Duodenal mucosa (tissue), 2 donors: Measurements from ENCODE around the gene NABP2.

Experiments
- H3K27ac ChIP-seq: one replicate; pipeline ENCODE4 v1.7.0; 2013; ENCODE audit warnings: low read depth, low read length
- H3K27me3 ChIP-seq, 2 donors: one replicate each; pipeline ENCODE4 v1.7.0; 2013; ENCODE audit warnings: low read length in 2 of 2, control low read depth in 1 of 2; ENCODE audit not compliant: insufficient read depth in 2 of 2, control insufficient read depth in 1 of 2
- H3K36me3 ChIP-seq, 2 donors: one replicate each; pipeline ENCODE4 v1.7.0; 2013; ENCODE audit warnings: low read length in 2 of 2, control low read depth in 1 of 2; ENCODE audit not compliant: insufficient read depth in 2 of 2, control insufficient read depth in 1 of 2
- H3K4me1 ChIP-seq, 2 donors: one replicate each; pipeline ENCODE4 v1.7.0; 2013; ENCODE audit warnings: low read length in 2 of 2, control low read depth in 1 of 2; ENCODE audit not compliant: insufficient read depth in 2 of 2, control insufficient read depth in 1 of 2
- H3K4me3 ChIP-seq, 2 donors: one replicate each; pipeline ENCODE4 v1.7.0; 2013; ENCODE audit warnings: low read length in 2 of 2, low read depth in 1 of 2
- H3K9ac ChIP-seq, 2 donors: one replicate each; pipeline ENCODE4 v1.7.0; 2013; ENCODE audit warnings: low read length in 2 of 2, low read depth in 1 of 2
- H3K9me3 ChIP-seq, 2 donors: one replicate each; pipeline ENCODE4 v1.7.0; 2013; ENCODE audit warnings: low read length in 2 of 2, control low read depth in 1 of 2; ENCODE audit not compliant: control insufficient read depth in 1 of 2

The NABP2 gene

DNA sequence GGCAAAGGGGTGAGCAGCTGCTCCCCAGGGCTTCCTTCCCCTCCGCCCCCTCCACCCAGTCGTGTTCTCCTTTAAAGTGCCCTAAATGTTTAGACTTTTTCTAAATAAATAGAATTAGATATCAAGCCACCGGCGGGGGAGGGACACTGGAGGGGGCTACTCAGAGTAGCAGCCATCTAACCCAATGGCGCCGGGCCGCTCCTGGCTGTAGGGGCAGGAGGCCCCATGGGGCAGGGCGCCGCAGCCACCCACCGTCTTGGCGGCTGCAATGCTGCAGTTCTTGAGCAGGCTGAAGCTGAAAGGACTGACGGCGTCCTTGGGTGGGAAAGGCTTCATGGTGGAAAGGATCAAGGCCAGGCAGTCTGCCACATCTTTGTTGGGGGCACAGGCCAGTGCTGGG, 18.8 kb downstream of the NABP2 start:
- Histone ChIP-seq H3K27ac (no peak overlapping the region), H3K27me3 (no peaks in the 10 kb centered on the region), H3K9ac (no peak overlapping the region), H3K4me1 (peaks cover 0 to 5% of the 10 kb centered on the region in 2 donors), H3K4me3 (no peak overlapping the region), H3K36me3 (peaks cover 42 to 78% of the 10 kb centered on the region in 2 donors), H3K9me3 (no peaks in the 10 kb centered on the region)

DNA sequence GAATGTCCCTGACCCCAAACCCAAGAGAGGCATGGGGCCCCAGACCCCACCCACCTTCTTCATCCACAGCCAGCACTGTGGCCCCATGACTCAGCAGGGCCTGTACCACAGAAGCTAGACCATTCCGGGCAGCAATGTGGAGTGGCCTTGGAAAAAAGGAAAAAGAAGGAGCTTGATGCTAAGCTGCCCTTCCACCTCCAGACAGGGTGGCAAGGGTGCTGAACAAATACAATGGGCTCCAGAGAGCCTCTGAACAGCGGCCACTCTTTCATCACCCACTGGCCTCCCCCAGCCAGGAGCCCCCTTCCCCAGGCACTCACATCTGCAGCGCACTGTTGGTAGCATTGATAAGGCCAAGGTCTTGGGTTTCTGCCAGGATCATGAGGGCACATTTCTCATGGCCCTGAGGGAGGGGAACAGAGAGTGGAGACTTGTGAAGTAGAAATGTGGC, 19.6 kb downstream of the NABP2 start:
- peaks cover 0 to 5% of the 10 kb centered on the region in 2 donors for H3K4me1 ChIP-seq
- H3K9me3 ChIP-seq = no peaks in the 10 kb centered on the region
- H3K27ac ChIP-seq = no peak overlapping the region
- H3K36me3 ChIP-seq = peaks cover 50 to 82% of the 10 kb centered on the region in 2 donors
- no peak overlapping the region for H3K9ac ChIP-seq
- no peaks in the 10 kb centered on the region for H3K27me3 ChIP-seq
- H3K4me3 ChIP-seq = no peak overlapping the region

DNA sequence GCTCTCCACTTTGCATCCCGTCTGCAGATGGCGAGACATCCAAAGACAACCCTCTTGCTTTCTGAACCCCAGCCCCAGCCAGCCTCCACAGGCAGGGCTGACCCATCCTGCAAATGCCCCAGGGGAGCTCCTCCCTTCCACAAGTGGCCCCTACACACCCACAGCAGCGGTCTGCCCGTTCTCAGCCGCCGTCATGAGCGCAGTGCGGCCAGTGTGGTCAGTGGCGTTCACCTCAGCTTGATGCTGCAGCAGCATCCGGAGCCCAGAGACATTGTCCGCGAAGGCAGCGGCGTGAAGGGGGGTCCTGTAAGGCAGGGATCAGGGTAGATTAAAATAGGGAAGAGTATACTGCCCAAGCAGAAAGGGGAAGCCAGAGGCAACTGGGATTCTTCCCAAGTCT, 20.4 kb downstream of the NABP2 start:
- no peak overlapping the region for H3K4me3 ChIP-seq
- no peaks in the 10 kb centered on the region for H3K9me3 ChIP-seq
- H3K9ac ChIP-seq = no peak overlapping the region
- H3K27ac ChIP-seq = no peak overlapping the region
- H3K36me3 ChIP-seq = peaks cover 54 to 88% of the 10 kb centered on the region in 2 donors
- peaks cover 0 to 5% of the 10 kb centered on the region in 2 donors for H3K4me1 ChIP-seq
- no peaks in the 10 kb centered on the region for H3K27me3 ChIP-seq

DNA sequence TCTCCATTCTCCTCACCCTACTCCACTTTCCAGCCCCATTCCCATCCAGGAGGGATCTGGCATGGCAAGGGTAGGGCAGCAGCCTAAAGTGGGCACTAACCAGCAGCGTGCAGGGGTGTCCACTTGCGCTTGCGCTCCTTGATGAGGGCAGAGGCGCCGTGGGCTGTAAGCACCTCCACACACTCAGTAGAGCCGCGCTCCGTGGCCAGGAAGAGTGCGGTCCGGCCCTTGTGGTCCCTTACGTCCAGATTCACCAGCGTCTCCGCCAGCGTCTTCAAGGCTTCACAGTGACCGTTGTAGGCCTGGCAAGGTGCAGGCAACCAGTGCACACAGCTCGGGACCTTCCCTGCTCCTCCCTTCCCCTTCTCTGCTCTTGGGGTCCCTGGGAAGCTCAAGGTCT, 23.8 kb downstream of the NABP2 start:
- peaks cover 58 to 84% of the 10 kb centered on the region in 2 donors for H3K36me3 ChIP-seq
- H3K9ac ChIP-seq = no peak overlapping the region
- no peak overlapping the region for H3K27ac ChIP-seq

DNA sequence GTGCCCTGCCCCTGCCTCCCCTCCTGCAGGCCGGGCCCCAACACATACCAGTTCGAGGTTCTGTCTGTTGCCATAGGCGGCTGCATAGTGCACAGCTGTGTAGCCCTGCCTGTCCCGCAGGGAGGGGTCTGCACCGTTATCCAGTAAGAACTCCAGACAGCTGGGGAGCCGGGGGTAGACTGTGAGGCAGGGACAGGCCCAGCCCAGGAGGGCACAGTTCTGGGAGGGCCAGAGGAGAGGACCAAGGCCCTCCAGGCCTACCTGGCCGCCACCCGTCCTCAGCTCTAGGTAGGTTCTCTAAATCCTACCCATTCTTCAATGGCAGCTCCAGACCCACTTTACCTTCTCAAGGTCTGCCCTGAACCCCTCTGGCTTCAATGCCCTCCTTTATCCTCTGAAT, 24.6 kb downstream of the NABP2 start:
- H3K27me3 ChIP-seq = no peaks in the 10 kb centered on the region
- no peak overlapping the region for H3K27ac ChIP-seq
- no peak overlapping the region for H3K9ac ChIP-seq
- H3K4me3 ChIP-seq = no peak overlapping the region
- H3K4me1 ChIP-seq = peaks cover 0 to 5% of the 10 kb centered on the region in 2 donors
- no peaks in the 10 kb centered on the region for H3K9me3 ChIP-seq
- H3K36me3 ChIP-seq = peaks cover 65 to 84% of the 10 kb centered on the region in 2 donors

More for the DNA sequence above, 23.8 kb downstream of the NABP2 start:
- Histone ChIP-seq H3K9me3 (no peaks in the 10 kb centered on the region), H3K4me3 (no peak overlapping the region), H3K27me3 (no peaks in the 10 kb centered on the region), H3K4me1 (peaks cover 0 to 5% of the 10 kb centered on the region in 2 donors)

DNA sequence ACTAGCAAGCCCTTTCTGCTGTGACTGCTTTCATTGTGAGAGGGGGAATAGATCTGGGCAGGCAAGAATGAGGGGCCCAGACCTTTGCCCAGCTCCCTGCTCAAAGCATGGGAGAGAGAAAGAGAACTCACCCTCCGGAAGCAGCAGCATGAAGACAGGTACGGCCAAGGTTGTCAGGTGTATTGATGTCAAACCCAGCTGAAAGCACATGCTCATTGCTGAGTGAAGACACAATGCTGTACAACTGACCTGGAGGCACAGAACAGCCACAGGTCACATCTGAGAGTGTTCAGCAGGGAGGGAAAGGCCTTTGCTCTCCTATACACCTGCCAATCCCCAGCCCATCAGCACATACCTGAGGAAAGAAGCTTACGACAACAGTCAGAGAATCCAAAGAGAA, 28.5 kb downstream of the NABP2 start:
- no peak overlapping the region for H3K9ac ChIP-seq

DNA sequence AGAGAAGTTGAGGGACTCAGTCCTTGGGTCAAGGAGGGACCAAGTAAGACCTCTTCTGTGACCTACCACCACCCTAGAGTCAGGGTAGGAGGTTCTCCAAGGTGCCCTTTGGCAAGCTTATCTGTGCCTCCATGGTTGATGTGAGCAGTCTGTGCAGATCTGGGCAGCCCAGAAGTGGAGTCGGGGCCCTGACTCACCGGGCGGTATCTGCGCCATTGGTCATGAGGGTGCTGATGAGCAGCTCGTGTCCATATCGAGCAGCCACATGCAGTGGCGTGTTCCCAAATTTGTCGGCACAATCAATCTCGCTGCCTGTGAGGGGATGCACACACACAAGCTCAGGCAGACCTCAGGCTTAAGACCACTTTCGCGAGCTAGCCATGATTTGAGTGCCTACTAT, 28.9 kb downstream of the NABP2 start:
- no peak overlapping the region for H3K27ac ChIP-seq
- no peaks in the 10 kb centered on the region for H3K9me3 ChIP-seq
- peaks cover 12 to 15% of the 10 kb centered on the region in 2 donors for H3K4me1 ChIP-seq
- peaks cover 49 to 76% of the 10 kb centered on the region in 2 donors for H3K36me3 ChIP-seq
- H3K9ac ChIP-seq = no peak overlapping the region
- no peak overlapping the region for H3K4me3 ChIP-seq
- H3K27me3 ChIP-seq = no peaks in the 10 kb centered on the region

More for the DNA sequence above, 28.5 kb downstream of the NABP2 start:
- Histone ChIP-seq H3K9me3 (no peaks in the 10 kb centered on the region), H3K36me3 (peaks cover 54 to 80% of the 10 kb centered on the region in 2 donors), H3K4me3 (no peak overlapping the region), H3K27me3 (no peaks in the 10 kb centered on the region), H3K4me1 (peaks cover 12 to 15% of the 10 kb centered on the region in 2 donors), H3K27ac (no peak overlapping the region)

DNA sequence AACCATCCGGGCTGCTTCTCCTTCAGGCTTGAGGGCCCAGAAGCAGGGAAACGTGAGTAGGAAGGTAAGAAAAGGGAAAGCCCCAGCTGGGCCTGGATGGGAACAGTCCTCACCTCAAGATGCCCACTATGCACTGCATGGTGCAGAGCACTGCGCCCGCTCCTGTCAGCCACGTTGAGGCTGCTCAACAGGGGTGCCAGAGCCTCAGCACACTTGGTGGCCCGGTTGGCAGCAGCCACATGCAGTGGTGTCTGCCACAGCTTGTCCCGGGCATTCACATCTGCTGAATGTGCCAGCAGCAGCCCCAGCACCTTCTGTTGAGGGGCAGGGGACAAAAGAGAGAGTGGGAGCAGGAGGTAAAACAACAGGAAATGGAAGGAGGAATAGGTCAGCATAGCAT, 31.5 kb downstream of the NABP2 start:
- Histone ChIP-seq H3K4me1 (peaks cover 12 to 15% of the 10 kb centered on the region in 2 donors), H3K36me3 (peaks cover 38 to 55% of the 10 kb centered on the region in 2 donors), H3K9ac (no peak overlapping the region), H3K27ac (no peak overlapping the region), H3K4me3 (no peak overlapping the region), H3K9me3 (no peaks in the 10 kb centered on the region), H3K27me3 (no peaks in the 10 kb centered on the region)

DNA sequence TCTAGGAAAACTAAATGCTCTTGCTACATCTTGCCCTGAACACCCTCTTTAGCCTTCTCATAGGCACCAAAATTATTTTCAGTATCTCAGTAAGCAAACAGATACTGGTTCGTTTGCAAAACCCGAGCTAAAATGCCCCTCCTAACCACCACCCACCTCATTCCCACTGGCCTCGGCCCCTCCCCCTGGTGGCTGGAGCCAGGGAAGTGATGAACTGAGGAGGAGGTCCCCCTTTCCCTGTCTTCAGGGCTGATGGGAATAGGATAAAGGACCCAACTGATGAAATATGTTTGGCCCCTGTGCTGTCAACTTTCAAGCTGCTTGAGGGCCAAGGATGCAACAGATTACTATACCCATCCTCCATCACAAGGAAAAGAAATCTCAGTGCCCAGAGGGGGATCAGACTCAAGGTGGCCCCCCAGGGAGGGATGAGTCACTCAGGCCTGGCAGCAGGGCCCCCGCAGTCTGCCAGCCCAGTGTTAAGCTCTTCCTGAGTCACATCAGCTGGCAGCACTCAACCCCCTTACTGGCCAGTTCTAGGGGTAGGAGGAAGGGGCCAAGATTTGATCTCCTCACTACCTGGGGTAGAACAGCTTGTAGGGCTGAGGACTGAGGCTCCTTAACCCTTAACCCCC, 32.3 kb downstream of the NABP2 start:
- peaks cover 12 to 15% of the 10 kb centered on the region in 2 donors for H3K4me1 ChIP-seq
- no peaks in the 10 kb centered on the region for H3K9me3 ChIP-seq
- H3K27me3 ChIP-seq = no peaks in the 10 kb centered on the region
- peak overlapping the region in 1 of 2 donors; percentile 81 for H3K4me3 ChIP-seq
- peaks cover 36 to 52% of the 10 kb centered on the region in 2 donors for H3K36me3 ChIP-seq
- peak overlapping the region; percentile 68 to 88 for H3K9ac ChIP-seq
- no peak overlapping the region for H3K27ac ChIP-seq

DNA sequence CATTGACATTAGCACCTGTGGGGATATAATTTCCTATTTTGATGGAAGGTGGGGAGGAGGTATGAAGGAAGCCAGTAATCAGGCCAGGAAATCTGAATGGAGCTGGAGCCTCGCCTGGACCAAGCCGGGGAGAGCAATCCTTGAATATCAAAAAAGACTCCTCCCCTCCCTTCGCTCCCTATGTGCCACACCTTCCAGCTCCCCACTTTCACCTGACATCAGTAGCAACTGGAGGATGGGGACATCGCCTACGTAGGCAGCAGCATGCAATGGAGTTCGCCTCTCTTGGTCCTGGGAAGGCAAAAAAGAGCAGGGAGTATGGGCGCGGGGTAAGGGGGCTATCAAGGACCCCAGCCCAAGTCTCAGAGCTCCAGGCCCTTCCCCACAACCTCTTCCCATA, 32.9 kb downstream of the NABP2 start:
- Histone ChIP-seq H3K27ac (no peak overlapping the region), H3K27me3 (no peaks in the 10 kb centered on the region), H3K36me3 (peaks cover 30 to 46% of the 10 kb centered on the region in 2 donors)

More for the DNA sequence above, 32.9 kb downstream of the NABP2 start:
- H3K4me3 ChIP-seq = peak overlapping the region; percentile 81 to 92
- no peaks in the 10 kb centered on the region for H3K9me3 ChIP-seq
- peak overlapping the region; percentile 68 to 88 for H3K9ac ChIP-seq
- H3K4me1 ChIP-seq = peaks cover 12 to 15% of the 10 kb centered on the region in 2 donors
